B cell (primary cell): ENCODE data around the gene PLPP4.

Experiments
- EZH2 ChIP-seq: IDR thresholded peaks from 2 replicates; pipeline ENCODE4 v1.6.1; 2012; ENCODE audit warnings: borderline replicate concordance, low read depth, mild to moderate bottlenecking, moderate library complexity, low read length; ENCODE audit not compliant: insufficient read depth, poor library complexity, severe bottlenecking
- TF ChIP-seq, protein P1 (sequence below): fragments of 200-600 bp; IDR thresholded peaks from one replicate; pipeline ENCODE4 v1.8.0; 2022; ENCODE audit warnings: antibody characterized with exemption, mild to moderate bottlenecking

DNA sequence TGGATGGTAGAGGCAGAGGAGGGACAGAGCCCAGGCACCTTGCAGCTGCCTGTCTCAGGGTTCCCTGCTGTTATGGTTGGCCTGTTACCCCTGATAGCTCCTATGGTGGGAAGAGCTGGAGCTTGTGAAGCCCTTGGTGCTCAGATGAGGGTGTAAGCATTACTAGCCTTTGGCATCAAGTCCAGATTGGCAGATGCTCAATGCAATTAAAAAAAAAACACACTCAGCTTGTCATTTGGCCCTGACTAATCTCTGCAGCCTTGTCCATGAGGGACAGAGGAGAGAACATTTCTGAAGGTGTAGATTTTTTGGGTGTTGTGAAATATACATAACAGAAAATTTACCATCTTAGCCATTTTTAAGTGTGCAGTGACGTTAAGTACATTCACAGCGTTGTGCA lies 86.3 kb downstream of the PLPP4 start:
- TF ChIP-seq, protein P1, sequence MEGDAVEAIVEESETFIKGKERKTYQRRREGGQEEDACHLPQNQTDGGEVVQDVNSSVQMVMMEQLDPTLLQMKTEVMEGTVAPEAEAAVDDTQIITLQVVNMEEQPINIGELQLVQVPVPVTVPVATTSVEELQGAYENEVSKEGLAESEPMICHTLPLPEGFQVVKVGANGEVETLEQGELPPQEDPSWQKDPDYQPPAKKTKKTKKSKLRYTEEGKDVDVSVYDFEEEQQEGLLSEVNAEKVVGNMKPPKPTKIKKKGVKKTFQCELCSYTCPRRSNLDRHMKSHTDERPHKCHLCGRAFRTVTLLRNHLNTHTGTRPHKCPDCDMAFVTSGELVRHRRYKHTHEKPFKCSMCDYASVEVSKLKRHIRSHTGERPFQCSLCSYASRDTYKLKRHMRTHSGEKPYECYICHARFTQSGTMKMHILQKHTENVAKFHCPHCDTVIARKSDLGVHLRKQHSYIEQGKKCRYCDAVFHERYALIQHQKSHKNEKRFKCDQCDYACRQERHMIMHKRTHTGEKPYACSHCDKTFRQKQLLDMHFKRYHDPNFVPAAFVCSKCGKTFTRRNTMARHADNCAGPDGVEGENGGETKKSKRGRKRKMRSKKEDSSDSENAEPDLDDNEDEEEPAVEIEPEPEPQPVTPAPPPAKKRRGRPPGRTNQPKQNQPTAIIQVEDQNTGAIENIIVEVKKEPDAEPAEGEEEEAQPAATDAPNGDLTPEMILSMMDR = no peak
- no peak for TF ChIP-seq EZH2
